Measurements from ENCODE around the gene TKT.

DNA sequence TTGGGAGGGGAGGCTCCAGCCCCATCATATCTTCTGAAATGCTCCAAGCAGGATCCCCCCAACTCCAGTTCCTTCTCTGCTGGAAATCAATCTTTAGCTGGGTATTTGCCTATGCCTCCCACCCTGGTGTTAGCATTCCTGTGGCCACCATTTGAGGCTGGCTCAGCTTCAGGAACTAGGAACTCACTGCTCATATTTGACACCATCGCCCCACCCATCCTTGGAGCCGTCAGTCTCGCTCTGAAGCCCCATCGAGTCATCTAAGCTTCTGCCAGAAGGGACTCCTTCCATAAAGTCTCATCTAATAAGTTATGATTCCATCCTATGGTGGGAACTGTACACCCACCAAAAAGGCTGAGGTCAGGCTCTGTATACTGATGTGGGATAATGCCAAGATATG lies 68.4 kb downstream of the TKT start:
- TF ChIP-seq, protein P1, sequence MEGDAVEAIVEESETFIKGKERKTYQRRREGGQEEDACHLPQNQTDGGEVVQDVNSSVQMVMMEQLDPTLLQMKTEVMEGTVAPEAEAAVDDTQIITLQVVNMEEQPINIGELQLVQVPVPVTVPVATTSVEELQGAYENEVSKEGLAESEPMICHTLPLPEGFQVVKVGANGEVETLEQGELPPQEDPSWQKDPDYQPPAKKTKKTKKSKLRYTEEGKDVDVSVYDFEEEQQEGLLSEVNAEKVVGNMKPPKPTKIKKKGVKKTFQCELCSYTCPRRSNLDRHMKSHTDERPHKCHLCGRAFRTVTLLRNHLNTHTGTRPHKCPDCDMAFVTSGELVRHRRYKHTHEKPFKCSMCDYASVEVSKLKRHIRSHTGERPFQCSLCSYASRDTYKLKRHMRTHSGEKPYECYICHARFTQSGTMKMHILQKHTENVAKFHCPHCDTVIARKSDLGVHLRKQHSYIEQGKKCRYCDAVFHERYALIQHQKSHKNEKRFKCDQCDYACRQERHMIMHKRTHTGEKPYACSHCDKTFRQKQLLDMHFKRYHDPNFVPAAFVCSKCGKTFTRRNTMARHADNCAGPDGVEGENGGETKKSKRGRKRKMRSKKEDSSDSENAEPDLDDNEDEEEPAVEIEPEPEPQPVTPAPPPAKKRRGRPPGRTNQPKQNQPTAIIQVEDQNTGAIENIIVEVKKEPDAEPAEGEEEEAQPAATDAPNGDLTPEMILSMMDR (IDR thresholded peaks at IDR 0.05), result no peak
- no peak for TF ChIP-seq POLR2A (IDR thresholded peaks at IDR 0.05)

Data from right lobe of liver (tissue), 4 donors.